ENCODE measurements around the gene P2RY6. TPM values are rescaled to one million over a fixed set of nuclear protein-coding genes. Genes with fewer than 3 reads are reported as not detected.

The P2RY6 gene, protein sequence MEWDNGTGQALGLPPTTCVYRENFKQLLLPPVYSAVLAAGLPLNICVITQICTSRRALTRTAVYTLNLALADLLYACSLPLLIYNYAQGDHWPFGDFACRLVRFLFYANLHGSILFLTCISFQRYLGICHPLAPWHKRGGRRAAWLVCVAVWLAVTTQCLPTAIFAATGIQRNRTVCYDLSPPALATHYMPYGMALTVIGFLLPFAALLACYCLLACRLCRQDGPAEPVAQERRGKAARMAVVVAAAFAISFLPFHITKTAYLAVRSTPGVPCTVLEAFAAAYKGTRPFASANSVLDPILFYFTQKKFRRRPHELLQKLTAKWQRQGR
- total RNA-seq: 0.15 TPM in 1 of 2 replicates, not detected in the other

DNA sequence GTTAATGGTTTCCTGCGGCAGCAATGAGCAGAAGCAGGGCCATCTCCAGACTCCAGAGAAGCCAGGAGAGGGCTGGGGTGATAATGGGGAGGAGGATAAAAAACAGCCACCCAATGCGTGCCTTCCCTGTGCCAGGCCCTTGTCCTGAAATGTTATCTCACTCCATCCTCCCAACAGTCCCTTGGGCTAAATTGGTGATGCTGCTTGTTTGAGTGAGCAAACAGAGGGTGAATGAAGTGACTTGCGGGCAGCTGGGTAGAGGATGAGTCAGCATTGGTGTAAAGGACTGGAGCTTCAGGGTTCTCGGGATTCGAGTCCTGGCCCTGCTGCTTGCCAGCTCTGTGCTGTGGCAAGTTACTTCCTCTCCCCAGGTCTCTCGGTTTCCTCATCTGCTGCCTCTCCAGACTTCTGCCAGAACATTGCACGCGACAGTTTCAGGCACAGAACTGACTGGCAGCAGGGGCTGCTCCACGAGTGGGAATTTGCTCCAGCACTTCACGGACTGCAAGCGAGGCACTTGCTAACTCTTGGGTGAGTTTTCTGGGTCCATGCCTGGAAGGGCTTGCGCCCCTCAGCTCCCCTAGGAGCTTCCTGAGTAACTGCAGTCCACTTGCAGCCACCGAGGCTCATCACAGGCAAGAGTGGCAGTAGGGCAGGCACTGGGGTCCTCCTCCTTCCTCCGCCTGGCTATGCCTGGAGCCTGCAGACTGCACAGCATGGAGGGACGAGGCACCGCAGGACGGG lies at the start of gene P2RY6:
TSS of gene P2RY6 (plus strand) at position 403 of the 744 bp plus-strand sequence. CDS start 24,181 bp downstream, outside the sequence.

DNA sequence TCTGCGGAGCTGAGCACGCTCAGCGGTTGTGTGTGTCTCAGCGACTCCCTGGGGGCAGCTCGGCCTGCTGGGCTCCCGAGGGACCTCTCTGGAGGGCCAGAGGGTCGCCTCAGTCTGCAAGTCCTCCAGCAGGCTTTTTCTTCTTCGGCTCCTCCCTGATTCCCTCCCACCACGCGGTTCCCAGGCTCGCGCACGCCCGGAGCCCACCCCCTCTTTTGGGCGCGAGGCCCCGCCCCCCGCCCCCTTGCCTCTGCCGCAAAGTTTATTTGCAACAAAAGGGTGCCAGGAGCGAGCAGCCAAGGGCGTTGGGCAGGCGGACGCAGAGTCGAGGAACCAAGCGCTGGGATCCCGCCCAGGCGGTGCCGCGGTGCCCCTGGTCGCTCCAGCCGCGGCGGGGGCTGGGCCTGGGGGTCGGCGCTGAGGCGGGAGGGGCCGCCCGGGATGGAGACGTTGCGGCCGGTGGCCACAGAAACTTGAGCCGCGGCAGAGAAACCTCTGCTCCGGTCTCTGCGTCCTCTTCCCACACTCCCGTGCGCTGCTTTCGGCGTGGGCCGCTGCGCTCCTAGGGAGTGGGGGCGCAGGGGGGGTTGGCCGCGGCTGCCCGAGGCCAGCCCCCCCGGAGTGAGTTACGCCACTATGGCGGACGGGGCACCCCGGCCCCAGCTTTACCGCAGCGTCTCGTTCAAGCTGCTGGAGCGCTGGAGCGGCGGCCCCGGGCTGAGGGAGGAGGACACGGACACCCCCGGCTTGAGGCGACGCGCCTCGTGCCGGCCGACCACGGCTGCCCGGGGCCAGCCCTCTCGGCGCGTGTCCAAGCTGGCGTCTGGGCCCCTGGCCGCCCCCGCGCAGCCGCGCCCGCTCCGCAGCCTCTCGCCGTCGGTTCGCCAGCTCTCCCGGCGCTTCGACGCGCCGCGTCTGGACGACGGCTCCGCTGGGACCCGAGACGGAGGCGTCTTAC lies 36.1 kb downstream of the P2RY6 start, which contains the start of gene ARHGEF17:
TSS of gene ARHGEF17 (plus strand) at position 274 of the 958 bp plus-strand sequence. CDS start at position 637, 363 bp downstream.

Other genes with a start within 250 kb of the P2RY6 start
- 3.6 and 4.5 TPM in 2 replicates for gene FCHSD2, start 130.0 kb upstream of the P2RY6 start, total RNA-seq
- gene P2RY2, start 54.1 kb upstream of the P2RY6 start, total RNA-seq: under 0.01 and 0.17 TPM in 2 replicates
- gene ARHGEF17, start 35.9 kb downstream of the P2RY6 start, total RNA-seq: 26.6 and 33.1 TPM in 2 replicates
- 2.5 and 2.7 TPM in 2 replicates for gene RELT, start 104.1 kb downstream of the P2RY6 start, total RNA-seq